ENCODE measurements around the gene SLC12A4.

DNA sequence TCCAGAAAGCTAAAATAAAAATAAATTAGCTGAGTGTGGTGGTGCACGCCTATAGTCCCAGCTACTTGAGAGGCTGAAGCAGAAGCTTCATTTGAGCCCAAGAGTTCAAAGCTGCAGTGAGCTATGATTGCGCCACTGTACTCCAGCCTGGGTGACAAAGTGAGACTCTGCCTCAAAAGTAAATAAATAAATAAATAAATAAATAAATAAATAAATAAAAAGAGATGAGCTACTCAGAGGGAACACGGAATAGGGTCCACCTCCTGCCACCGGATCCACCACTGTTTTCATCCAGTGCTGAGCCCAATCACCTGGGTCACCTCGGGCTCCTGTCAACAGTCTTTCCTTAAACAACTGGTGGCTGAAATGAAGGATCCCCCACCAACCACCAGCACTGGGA lies 18.5 kb upstream of the SLC12A4 start:
- no peak for TF ChIP-seq POLR2A (IDR thresholded peaks at IDR 0.05)
- TF ChIP-seq, protein P1, sequence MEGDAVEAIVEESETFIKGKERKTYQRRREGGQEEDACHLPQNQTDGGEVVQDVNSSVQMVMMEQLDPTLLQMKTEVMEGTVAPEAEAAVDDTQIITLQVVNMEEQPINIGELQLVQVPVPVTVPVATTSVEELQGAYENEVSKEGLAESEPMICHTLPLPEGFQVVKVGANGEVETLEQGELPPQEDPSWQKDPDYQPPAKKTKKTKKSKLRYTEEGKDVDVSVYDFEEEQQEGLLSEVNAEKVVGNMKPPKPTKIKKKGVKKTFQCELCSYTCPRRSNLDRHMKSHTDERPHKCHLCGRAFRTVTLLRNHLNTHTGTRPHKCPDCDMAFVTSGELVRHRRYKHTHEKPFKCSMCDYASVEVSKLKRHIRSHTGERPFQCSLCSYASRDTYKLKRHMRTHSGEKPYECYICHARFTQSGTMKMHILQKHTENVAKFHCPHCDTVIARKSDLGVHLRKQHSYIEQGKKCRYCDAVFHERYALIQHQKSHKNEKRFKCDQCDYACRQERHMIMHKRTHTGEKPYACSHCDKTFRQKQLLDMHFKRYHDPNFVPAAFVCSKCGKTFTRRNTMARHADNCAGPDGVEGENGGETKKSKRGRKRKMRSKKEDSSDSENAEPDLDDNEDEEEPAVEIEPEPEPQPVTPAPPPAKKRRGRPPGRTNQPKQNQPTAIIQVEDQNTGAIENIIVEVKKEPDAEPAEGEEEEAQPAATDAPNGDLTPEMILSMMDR (IDR thresholded peaks at IDR 0.05) = no peak

All from transverse colon (tissue), 3 donors.